CD4-positive, alpha-beta T cell treated with Interleukin-1 beta for 1 hour (primary cell): ENCODE data around the gene SNTG2.
"Not testable (repeated sequence)": the region's sequence is repeated elsewhere in the genome, so short reads cannot be mapped to it uniquely, and the experiment has no call there.

Experiments
- DNase-seq, 2 donors: peaks; one replicate each; pipeline ENCODE4 v3.0.0-alpha.2; 2020 to 2022

Gene SNTG2

DNA sequence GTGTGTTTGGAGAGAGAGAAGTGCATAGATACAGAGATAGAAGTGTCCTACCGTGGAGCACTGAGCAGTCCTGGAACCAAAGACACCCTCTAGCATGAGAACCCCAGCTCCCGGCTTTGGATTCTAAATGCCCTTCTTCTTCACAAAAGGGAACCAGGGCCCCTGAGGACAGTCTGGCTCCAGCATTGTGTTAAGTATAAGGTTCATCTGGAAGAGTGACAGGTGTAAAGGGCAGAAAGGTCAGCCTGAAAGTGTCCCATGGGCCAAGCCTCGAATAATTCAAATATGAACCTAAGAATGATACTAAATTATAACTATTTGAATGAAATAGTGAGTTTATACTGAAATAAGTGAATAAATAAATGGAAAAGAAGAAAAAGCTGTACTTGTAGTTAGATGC, 109.7 kb downstream of the SNTG2 start:
- no peak for DNase-seq

DNA sequence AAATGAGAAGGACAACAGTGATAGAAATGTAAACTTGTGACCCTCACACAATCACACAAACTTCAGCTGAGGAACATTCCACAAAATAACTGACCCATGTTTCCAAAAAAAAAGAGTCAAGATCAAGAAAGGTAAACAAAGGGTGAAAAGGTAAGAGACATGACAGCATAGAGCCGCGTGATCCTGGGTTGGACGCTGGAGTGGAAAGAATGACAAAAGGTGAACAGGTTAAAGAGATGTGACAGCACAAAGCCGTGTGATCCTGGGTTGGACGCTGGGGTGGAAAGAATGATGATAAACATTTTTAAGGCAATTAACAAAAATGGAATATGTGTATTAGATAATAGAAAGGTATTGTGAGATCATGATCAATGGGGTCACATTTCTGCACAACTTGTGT, 110.3 kb downstream of the SNTG2 start:
- no peak for DNase-seq

DNA sequence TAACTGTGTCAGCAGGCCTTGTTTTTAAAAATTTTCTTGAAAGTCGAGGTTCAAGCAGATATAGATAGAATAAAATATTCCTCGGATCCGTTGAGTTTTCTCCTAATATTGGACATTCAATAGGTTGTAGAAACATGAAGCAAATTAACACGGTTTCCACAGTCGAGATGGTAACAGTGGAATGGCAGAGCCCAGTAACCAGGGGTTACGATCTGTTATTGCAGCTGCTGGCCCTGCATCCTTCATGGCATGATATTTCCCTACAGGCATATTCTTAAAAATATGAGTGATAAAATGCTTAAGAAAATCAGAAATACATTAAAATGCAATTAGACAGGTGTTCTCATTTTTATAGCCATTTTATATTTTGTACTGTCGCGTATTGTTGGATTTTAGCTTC, 117.6 kb downstream of the SNTG2 start:
- no peak for DNase-seq

DNA sequence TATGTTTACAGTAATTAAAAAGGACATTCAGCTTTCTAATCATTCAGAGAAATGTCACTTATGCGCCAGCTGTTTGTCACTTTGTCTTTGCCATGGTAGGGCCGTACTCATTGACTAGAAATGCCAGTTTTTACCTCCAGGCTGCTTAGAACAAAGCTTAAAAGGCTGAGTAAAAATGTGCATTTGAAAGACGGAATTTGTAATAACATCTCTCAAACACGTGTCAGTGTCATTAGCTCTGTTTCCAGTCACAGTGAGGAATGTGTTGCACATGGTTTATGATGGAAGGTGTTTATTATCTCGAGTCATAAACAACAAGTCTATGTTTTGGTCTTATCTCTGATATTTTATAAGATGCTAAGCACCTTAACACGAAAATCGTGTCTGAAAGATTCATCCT, 118.2 kb downstream of the SNTG2 start:
- no peak for DNase-seq

DNA sequence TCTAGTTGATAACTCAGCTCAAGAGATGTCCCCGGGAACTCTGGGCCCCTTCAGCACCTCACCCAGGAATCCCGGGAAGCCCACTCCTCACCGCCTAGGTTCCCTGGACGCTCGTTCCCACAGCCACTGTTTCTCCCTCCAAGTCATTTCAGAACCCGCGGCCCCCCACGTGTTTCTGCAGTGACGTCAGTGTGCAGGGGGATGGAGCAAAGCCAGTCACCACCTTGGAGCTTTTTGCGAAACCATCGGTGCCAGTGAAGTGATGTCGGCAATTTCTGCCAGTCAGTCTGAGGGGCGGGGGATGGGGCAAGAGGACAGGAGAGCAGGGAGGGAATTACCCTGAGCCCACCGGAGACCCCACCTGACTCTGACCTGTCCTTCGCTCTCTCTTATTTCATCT, 119.2 kb downstream of the SNTG2 start:
- DNase-seq: no peak

DNA sequence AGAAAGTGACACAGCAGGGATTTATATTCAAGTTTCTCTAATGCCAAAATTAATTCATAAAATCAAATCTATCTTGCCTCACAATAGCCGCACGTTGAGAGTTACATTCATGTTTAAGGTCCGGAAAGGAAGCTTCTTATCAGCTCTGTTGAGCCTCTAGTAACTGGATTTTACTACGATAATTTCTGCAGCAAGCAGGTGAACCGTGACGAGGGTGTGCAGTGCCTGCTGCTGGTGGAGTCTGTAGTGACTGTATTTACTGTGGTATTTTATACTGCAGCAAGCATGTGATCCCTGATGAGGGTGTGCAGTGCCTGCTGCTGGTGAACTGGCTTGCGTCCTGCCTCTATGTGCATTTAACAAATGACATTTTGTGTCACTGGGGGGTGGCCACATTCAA, 120.0 kb downstream of the SNTG2 start:
- DNase-seq: no peak

DNA sequence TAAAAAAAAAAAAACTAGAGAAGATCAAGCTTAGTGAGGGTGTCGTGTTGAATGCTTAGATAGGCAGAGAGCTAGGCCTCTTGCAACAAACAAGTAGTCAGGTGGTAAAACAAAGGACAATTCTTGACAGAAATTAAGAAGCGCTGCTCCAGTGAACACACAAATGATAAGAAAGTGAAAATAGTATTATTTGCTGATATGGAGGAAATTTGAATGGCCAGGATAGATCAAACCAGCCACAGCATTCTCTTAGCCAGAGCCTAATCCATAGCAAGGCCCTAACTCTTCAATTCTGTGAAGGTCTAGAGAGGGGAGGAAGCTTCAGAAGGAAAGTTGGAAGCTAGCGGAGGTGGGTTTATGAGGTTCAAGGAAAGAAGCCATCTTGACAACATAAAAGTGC, 121.0 kb downstream of the SNTG2 start:
- DNase-seq: no peak

DNA sequence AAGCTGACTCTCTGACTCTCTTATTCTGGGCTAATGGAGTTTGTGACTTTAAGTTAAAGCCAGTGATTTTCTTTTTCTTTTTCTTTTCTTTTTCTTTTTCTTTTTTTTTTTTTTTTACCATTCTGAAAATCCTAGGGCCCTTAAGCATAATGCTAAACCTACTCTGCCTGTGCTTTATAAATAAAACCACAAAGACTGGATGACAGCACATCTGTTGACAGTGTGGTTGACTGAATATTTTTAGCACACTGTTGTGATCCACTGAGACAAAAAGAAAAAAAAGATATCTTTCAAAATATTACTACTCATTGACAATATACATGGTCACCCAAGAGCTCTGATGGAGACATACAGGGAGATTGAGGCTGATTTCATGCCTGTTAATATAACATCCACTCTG, 121.6 kb downstream of the SNTG2 start:
- no peak for DNase-seq

DNA sequence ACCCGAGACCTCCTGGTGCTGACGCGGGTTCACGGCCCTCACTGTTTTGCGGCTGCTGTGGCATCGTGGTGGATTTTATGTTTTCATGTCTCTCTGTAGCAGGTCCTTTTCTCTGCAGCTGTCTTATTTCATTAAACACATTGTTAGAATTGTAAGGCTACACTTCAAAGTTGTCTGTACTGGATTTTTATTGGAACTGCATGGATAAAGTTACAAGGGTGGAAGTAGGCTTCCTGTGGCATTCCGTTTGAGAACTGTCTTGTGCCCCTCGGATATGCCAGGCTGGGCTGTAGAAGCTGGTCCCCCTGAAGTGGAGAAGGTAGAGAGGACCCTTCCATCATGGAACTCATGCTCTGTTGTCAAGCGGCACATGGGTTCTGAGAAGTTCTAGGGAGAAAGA, 127.3 kb downstream of the SNTG2 start:
- DNase-seq: no peak

DNA sequence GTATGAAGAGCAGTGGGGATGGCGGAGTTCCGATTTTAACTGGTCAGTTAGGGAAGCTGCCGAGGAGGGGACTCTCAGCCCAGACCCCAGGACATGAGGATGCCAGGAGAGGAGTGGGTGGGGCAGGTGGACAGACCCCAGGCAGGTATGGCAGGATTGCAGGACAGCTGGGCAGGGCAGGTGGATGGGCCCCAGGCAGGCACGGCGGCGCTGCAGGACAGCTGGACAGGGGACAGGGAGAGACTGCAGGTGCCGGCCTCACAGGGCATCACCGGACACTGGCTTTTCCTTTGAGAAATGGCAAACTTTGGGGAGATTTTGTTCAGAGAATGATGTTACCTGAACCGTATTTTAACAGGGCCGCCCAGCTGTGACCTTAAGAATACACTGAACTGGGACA, 127.7 kb downstream of the SNTG2 start:
- DNase-seq: no peak

DNA sequence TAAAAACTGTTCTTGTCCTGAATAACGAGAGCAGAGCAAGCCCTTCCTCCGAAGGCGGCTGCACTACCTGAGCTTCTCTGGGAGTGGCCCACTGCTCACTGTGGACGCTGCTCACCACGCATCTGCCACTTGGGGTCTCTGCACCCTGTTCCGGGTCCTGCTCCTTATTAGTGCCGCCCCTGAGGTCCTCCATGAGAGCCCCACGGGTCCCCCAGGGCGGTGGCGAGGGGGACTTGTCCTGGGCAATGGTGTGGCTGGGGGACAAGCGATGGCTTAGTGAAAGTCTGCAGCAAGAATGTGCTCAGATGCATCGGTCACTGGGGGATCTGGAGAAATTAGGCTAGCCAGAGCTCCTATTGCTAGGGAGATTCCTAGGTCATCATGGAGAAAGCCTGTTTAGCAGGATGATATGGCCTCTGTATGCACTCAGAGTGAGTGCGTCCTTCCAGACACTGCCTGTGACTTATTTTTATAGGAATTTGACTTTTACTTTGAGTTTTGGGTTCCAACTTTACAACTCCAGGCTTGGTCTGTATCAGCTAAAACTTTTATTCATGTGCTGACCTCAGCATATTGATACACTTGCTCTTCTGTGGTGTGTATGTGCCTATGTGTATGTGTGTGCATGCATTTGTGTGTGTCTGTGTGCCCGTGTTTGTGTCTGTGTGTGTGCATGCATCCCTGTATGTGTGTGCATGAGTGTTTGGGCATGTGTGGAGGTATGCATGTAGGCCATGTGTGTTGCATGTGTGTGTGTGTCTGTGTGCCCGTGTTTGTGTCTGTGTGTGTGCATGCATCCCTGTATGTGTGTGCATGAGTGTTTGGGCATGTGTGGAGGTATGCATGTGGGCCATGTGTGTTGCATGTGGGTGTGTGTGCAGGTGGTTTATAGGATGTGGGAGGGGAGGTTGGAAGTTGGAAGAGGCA, 129.5 kb downstream of the SNTG2 start:
- no peak for DNase-seq

DNA sequence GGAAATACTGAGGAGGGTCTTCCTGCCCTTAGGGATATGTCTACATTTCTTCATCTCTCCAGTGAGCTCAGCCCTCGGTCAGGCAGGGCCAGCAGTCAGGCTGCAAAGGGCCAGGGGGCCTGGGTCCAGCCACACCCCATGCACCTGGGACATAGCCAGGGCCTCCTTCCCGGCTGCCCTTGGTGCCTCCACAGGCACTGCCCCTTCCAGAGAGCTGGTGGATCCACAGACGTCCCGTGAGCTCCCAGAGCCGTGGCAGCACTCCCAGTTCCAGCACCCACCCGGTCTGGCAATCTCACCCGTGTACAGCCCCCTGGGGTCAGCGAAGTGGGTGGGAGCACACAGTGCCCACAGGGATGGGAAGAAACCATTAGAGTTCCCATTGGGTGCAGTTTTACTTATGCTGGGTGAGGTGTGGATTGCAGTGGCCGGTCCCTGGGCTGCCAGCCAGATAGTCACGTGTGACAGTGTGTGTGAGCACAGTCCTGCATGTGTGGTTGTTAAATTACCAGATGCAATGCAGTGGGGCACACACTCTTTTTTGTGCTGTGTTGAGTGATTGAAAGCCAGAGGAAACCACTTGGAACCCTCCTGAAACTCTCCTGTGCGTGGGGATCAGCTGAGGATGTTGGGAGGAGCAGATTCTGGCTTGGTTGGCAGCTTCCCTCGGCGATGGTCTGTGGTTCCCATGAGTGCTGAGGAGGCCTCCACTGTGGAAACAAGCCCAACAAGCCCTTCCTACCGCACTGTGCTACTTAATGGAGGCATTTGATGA, 131.0 kb downstream of the SNTG2 start:
- no peak for DNase-seq

DNA sequence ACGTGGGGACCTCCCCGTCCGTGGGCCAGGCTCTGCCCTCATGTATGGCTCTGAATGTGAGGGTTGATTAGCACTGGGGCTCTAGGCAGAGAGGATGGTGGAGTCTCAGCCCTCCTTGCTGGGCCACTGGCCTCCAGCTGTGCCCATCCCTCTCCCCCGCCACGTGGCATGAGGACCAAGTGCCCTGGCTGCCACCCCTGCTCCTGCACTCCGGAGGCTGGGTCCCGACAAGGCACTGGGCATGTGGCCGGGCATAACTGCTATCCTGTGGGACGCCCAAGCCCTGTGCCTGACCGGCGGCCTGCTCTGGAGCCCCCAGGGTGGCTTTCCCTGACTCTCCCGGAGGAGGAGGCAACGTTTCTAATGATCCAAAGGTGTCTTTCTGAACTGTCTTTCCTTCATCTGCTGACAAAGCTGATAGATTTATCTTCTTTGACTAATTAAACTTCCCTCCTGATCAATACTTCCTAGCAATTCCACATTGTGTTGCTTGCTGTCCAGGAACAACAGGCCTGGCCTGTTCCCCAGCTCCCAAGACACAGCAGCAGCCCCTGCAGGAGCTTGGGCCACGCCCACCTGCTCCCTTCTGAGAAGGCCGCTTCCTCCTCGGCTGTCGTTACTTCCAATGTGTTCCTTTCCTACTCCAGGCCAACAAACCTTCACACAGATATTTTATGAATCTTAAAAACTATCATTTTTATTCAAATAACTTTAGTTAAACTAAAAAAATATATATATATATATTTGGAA, 132.0 kb downstream of the SNTG2 start:
- no peak for DNase-seq

DNA sequence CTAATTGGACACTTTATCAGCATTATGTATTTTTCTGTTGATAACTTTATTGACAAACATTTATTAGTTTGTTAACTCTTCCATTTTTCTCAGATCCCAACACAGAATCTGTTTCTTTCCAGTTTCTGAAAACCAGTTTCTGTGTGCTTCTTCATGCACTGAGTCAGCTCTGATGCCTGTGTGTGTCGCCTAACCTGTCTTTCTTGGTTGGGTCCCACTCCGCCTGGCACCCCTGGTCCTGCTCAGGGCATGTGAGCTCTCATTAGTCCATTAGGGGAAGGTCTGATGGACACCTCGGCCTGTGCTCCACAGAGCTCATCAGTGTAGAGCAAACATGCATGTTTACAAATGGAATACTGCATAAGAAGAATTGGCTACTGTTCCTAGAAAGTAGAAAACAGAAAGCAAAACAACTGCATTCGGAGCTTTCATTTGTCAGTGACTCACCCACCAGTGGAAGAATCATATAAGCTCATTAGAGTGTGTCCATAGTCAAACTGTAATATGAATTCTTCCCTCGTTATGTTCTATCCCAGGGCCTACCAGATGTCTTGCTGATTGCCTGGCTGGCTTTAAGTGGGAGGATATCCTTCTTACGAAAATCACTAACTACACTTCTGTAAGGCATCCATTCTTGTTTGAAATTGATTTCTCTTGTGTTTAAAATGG, 137.7 kb downstream of the SNTG2 start:
- DNase-seq: no peak

DNA sequence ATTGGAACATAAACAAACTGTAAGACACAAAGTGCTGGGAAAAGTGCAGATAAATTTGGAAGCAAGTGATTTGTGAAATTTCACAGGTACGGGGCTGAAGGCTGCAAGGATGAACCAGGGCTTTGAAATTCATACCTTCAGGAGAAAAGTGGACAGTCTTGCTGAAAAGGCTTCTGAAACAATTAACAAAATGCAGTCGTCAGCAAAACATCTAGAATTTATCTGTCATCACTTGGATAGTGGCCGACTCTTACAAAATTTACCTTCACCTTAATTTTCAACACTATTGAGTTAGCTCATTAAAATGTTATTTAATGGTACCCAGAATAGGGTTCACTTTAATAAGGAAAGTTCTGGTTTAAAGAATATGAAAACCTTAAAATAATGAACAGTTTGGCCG, 138.3 kb downstream of the SNTG2 start:
- DNase-seq: no peak

DNA sequence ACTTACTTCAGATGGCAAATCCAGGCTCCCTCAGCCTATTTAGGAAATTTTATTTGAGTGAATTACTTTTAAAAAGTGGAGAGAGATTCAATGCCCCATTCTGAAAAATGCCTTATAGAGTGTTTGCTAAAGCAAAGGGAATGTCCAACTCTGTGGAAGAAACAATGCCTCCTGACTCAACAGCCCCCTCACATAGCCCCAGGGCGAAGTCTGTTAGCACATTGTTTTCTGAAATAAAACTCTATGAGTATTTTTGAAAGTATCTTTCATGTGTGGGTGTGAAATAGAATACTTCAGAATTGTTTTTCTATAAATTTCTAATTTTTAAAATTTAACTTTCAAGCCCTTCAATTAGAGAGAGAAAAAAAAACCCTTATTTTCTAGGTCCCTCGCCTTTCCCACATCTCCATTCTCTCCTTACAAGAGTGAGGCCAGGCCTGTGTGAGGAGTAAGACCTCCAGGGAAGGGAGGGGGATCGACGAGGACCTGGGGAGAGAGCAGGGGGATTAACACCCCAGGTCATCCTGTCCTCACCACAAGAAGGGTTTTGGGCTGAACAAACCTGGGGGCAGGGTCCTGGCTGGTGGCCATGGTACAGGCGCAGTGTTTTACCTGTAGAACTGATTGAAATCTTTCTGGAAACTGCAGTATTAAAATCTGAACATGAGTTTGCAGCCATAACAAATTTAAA, 141.4 kb downstream of the SNTG2 start:
- DNase-seq: no peak

DNA sequence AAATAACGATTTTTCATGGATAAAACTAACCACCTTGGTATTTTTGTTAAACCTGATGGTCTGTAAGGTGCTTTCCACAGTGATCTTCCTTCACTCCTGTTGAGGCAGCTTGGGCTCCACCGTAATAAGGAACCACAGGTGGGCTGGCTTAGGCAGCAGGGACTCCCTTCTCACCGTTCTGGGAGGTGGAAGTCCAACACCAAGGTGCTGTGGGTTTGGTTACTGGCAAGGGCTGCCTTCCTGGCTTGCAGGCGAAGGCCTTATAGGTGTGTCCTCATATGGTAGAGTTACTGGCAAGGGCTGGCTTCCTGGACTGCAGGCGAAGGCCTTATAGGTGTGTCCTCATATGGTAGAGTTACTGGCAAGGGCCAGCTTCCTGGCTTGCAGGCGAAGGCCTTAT, 143.0 kb downstream of the SNTG2 start:
- not testable (repeated sequence) for DNase-seq

DNA sequence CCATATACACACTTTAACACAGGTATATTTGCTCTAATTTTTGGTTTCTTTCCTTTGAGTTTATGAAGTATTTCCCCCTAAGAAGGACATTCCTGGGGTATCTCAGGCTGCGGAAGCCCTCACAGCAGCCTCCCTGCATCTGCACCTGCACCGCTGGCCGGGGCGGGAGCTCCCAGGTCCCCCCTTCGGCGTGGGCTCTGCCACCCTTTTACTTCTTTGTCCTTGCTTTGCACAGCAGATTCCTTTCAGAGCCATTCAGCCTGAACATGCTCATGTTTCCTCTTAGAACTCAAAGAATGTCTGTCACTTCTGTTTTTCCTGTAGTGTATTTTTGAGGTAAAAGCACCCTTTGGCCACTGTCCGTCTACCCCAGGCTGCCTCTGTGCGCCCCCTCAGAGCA, 146.5 kb downstream of the SNTG2 start:
- DNase-seq: no peak

DNA sequence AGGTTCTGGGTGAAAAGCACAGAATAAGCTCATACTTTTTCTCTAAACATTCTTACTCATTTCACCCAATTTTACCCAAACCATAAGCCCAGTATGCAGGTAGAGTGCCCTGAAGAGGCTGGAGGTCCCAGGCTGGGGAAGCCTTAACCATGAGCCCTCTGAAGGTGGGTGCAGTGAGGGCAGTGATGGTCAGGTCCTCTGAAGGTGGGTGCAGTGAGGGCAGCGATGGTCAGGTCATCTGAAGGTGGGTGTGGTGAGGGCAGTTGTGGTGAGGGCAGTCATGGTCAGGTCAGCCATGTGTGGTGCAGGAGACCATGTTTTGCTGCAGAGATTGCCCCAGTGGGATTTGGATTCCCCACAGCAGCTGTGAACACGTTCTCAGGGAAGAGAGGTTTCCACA, 148.8 kb downstream of the SNTG2 start:
- no peak for DNase-seq

DNA sequence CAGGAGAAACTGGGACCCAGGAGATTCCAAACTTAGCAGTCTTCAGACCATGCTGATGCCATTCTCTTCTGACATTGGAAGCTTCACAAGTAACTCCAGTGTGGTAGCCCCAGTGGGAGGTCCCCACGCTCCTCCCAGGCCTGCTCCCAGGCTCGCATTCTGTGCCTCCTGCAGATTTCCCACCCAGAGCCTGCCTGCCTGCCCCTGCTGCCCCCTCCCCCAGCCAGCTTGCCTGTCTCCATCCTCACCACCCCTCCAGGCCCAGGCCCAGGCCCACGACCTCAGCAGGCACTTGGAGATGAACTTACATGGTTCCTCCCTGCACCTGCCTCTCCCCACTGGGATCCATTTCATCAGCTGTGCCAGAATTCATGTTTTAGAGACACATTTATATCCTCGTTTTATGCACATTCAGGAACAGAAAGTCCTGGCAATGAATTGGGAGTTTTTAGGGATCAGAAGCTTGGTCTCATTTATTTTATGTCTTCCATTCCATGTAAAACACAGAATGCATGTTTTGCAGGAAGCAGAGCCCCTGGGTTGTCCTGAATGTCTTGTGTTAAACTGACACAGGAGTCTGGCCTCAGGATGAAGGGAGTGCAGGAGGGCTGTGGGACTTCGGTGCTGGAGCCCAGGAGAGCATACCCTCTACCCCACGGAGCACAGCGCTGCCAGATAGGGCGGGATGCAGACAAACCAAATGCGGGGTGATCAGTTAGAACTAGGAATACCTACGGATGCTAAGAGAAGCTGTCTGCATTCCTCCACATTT, 150.5 kb downstream of the SNTG2 start:
- DNase-seq: no peak

DNA sequence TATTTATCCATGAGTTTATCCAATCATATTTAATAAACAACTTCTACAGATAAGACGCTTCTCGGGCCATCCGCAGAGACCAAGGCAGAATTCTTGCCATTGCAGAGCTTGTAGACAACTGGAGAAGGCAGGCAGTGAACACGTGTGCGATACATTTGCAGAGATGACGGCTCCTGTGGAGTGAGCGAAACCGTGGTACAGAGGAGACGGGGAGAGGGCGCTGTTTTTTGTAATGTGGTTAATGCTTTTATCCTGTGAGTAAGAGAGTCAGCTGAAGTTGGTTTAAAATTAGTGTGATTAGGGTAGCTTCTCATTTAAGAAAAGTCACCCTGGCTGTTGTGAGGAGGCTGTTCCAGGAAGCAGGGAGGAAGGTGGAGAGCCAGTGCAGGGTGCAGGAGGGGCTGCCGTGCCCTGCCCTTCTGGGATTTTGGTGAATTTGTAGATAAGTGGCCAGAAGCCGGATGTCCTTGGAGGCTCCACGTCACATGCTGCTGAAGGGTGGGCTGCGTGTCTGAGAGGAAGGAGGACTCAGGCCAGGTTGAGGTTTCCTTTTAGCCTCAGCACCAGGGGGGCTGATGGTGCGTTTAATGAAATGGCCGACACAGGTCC, 151.4 kb downstream of the SNTG2 start:
- no peak for DNase-seq
